Measurements from ENCODE around the gene INTS1.

DNA sequence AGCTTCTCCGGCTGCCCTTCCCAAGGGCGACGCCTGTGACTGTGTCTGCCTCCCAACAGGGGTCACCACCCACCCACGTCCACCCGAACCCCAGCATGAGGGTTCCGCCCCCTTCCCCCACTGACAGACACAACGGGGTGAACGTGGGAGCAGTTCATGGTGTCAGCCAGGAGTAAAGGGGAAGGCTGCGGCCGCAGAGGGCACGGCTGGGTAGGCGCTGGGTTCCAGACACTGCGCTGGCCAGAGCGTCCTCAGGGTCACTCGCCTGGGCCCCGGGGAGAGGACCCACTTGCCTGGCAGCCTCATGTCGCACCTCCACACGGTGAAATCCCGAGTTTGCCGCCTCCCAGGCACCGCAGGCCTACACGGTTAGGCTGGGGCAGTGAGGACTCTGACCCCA, 21.1 kb downstream of the INTS1 start:
- TF ChIP-seq, protein P1, sequence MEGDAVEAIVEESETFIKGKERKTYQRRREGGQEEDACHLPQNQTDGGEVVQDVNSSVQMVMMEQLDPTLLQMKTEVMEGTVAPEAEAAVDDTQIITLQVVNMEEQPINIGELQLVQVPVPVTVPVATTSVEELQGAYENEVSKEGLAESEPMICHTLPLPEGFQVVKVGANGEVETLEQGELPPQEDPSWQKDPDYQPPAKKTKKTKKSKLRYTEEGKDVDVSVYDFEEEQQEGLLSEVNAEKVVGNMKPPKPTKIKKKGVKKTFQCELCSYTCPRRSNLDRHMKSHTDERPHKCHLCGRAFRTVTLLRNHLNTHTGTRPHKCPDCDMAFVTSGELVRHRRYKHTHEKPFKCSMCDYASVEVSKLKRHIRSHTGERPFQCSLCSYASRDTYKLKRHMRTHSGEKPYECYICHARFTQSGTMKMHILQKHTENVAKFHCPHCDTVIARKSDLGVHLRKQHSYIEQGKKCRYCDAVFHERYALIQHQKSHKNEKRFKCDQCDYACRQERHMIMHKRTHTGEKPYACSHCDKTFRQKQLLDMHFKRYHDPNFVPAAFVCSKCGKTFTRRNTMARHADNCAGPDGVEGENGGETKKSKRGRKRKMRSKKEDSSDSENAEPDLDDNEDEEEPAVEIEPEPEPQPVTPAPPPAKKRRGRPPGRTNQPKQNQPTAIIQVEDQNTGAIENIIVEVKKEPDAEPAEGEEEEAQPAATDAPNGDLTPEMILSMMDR (IDR thresholded peaks at IDR 0.05; ENCODE audit: insufficient read depth, low read depth, low read length): no peak
- TF ChIP-seq EZH2 (IDR thresholded peaks at IDR 0.05; ENCODE audit: insufficient read depth, low read length): no peak
